HFF-Myc (cell line): ENCODE measurements around the gene FFAR4.

Experiments
- DNase-seq: peaks from one replicate; pipeline ENCODE4 v3.0.0-alpha.2; 2011; ENCODE audit warnings: low read depth; ENCODE audit errors: extremely low read depth
- H3K4me3 ChIP-seq: replicated peaks from 2 replicates; pipeline ENCODE4 v1.5.1; 2011; ENCODE audit warnings: low read depth, mild to moderate bottlenecking, control low read depth, low read length
- CTCF ChIP-seq: IDR thresholded peaks from 2 replicates; pipeline ENCODE4 v1.5.1; 2012; ENCODE audit warnings: mild to moderate bottlenecking, low read depth, low read length, control low read depth; ENCODE audit errors: missing control alignments

Gene FFAR4

DNA sequence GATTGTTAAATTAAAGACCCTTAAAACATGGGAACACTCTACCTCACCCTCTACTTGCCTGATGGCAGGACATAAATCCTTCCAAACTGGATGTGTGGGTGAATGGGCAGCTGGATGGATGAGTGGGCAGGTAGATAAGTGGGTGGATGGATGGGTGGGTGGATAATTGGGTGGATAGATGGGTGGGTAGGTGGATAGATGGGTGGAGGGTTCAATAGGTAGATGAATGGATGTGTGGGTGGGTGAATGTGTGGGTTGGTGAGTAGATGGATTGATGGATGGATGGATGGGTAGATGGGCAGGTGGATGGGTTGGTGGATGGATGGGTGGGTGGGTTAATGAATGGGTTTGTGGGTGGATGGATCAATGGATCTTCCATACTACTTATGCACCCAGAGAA lies 18.9 kb upstream of the FFAR4 start:
- no peak for TF ChIP-seq CTCF
- DNase-seq: no peak
- no peak overlapping the region for H3K4me3 ChIP-seq

DNA sequence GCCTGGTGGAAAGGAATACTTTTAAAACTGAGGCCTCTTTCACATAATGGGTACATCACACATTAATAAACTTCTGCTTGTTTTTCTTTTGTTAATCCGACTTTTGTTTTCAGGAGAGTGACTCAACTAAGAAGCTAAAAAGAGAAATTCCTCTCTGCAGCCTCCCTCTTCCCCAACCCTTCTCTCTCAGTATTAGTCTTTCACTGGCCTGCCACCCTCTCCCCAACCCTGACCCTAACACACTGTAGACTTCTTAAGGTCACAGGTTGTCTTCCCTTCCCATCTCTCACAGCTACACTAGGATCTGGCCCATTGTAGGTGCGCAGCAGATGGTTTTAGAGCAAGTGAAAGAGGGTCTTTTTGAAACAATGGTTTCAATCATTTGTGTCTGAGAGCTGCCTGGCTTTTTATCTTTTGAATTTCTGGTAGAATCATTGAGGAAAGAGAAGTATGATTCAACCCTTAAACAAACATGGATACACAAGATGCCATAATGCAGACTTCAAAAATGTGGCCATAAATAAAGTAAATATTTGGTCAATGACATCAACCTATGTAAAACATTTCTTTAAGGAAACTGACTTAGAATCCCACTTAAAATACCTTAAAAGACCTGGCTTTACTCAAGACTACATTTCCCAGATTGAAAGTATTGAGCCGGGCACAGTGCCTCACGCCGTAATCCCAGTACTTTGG lies 17.9 kb upstream of the FFAR4 start:
- DNase-seq: no peak
- H3K4me3 ChIP-seq: no peak overlapping the region
- TF ChIP-seq CTCF: no peak

- DNase-seq: no peak
- no peak overlapping the region for H3K4me3 ChIP-seq
- TF ChIP-seq CTCF: no peak
Observed at GRCh38 chr10:93550606-93551005, 15.9 kb upstream of the FFAR4 start.

- no peak overlapping the region for H3K4me3 ChIP-seq
- TF ChIP-seq CTCF: no peak
- DNase-seq: no peak
Observed at GRCh38 chr10:93552780-93553179, 13.7 kb upstream of the FFAR4 start.

DNA sequence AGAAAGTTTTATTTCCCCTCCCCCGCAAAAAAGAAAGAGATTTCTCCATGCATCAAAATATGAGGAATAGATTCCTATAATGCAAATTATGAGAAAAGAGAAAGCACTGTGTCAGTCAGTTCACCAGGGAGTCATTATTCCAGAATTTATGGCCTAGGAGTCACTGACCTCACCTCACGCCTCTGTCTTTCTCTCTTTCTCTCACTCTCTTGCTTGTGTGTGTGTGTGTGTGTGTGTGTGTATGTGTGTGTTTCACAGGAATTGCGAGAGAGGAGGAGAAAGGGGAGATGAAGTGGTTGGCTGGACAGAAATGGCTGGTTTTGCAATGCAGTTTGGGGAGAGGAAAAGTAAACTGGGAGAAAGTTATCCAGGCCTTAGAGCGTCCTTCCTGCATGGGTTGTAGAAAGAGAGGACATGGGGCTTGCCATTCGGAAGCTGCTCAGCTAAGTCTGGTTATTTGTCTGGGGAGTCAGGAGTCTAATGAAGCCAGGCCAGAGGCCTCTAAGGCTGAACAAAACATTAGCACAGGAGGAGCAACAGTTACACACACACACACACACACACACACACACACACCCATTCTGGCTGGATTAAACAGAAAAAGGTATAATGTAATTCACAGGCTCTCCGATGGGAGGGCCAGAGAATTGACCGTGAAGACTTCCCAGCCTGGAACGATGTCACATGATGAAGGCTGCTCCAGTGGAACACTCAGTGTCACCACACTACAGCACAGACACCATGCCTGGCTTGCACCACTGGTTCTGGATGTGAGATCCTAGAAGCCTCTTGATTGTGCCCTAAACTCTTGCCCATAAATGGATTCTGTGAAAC lies 12.8 kb upstream of the FFAR4 start:
- DNase-seq: no peak

GRCh38 chr10:93554316-93554663 lies 12.2 kb upstream of the FFAR4 start:
- no peak for DNase-seq
- no peak overlapping the region for H3K4me3 ChIP-seq
- TF ChIP-seq CTCF: no peak

More for the DNA sequence above, 12.8 kb upstream of the FFAR4 start:
- TF ChIP-seq CTCF: no peak
- no peak overlapping the region for H3K4me3 ChIP-seq
